Occipital lobe (tissue), 2 donors: Measurements from ENCODE around the gene PRG2. TPM values are rescaled to one million over a fixed set of nuclear protein-coding genes. Genes with fewer than 3 reads are reported as not detected.
"Not testable (repeated sequence)": the region's sequence is repeated elsewhere in the genome, so short reads cannot be mapped to it uniquely, and the experiment has no call there.

Experiments used
- DNase-seq: peaks from one replicate; lab custom pipeline; 2025; lab: John Stamatoyannopoulos, UW
- total RNA-seq: library from RNA; depleted of rRNA; stranded (reverse); fragments of >200 nt; gene quantifications from one replicate; pipeline ENCODE4 v1.2.3, GENCODE V29; 2014

PRG2 gene
- total RNA-seq, 1 donor from 2014 or later: not detected

DNA sequence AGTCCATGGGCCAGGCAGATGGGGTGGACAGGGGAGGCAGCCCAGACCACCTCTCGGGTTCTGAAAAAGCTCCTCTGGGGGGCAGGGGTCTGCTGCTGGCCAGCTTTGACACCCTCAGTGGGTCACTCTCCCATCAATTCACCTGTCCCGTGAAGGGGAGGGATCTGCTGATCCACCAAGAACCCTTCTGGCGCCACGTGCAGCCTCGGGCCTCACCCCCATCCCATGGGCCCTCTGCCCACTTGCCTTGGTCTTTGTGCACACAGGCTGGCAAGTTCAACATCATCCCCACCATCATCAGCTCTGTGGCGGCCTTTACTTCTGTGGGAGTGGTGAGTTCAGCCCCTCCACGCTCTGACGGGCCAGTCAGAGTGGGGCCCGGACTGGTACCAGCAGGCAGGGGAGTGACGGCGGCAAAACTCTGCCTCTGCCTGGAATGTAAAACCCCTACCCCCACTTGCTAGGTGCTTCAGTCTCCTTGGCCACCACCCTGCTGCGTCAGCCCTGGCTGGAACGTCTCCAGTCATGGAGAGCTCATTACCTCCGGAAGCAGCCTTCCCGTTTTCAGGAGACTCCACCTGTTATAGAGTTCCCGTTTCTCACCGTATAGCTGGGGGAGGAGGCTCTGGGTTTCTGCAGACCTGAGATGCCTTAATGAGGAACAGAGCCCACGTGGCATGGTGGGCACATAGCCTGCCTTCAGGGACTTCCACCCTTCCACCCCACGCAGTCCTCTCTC lies 22.2 kb downstream of the PRG2 start:
- no peak for DNase-seq

DNA sequence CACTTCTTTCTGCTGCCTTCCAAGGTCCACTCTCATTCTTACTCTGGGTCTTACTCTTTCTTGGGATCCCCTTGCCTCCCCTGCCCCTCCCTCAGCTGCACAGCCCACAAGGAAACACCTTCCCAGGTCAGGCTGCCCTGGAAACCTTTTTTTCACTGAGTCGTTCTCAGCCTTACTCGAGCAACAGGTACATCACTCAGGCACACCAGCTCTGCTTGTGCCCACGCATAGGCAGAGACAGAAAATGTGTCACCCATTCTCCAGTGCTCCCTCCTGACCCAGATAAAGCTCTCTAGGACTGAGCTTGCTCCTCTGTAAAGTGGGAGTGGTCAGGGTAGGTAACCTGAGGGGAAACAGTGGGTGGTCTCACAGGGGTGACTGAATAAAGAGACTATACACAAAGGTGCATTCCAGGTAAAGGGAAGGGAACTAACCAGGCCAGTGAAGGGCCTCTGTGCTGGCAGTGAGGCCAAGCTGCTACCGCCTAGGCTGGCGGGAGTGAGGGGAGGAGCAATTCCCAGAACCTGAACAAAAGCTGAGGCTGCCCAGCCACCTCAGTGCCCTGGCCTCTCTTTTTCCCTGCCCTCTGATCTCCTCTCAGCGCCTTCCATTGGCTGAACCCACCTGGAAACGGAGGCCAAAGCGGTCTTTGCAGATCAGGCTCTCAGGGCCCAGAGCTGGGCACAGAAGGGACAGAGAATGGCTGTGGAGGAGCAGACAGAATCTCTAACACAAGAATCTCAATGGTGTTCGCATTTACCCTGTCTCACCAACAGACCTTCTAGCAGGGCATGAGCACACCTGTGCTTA lies 25.4 kb downstream of the PRG2 start:
- peak; percentile 15 for DNase-seq

DNA sequence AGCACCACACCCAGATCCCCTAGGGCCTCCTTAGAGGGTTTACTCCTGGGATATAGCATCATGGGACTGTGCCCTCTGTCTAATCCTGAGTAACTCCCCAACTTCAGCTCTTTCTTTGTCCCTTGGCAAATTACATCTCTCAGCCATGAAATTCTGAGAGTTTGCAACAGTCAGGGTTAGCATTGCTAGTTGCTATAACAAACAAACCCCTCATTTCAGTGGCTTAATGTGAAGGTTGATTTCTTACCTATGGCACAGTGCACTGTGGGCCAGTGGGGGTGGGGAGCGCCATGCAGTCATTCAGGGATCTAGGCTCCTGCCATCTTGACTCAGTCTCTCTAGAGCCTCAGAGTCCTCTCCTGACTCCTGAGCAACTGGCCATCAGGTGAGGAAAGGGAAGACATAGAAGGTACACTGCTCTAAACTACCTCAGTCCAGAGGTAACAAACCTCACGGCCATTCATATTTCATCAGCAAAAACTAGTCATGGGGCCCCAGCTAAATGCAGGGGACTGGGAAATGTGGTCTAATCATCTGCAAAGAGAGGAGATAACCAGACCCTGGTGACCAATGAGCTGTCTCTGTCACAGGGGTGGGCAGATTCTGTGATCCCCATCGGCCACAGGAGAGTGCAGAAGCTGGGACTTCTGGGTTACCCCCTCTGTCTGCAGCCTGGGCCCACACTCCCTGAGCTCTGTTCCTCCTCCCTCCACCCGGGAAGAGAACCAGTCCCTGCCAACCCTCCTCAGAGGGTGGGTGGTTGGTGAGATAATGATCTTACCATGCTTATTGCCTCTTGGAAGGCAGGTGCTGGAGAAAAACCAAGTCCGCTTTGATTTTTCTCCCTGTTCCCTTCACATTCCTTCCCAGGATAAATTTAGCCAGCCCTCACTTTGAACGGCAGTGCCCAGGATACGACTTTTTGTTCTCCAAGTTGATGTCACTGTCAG lies 27.0 kb downstream of the PRG2 start:
- peak; percentile 46 for DNase-seq

DNA sequence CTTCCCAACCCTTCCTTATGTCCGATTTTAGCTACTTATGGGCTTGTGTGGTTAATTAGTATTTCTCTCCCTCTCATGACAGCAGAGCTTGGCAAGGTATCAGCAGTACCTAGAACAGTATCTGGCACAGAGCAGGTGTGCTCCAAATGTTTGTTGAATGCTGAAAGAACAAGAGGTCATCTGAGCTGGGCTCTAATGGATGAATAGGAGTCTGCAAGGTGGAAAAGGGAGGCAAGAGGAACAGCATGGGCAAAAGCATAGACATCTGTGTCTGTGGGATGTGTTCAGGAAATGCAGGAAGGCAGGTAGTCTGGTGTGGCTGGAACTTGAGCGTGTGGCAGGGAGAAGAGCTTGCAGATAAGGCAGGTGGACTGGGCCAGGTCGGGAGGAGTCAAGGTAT lies 28.5 kb downstream of the PRG2 start:
- no peak for DNase-seq

DNA sequence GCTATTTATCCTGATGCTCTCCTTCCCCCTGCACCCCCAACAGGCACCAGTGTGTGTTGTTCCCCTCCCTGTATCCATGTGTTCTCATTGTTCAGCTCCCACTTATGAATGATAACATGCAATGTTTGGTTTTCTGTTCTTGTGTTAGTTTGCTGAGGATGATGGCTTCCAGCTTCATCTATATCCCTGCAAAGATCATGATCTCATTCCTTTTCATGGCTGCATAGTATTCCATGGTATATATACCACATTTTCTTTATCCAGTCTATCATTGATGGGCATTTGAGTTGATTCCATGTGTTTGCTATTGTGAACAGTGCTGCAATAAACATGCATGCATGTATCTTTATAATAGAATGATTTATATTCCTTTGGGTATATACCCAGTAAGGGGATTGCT lies 29.0 kb downstream of the PRG2 start:
- not testable (repeated sequence) for DNase-seq

DNA sequence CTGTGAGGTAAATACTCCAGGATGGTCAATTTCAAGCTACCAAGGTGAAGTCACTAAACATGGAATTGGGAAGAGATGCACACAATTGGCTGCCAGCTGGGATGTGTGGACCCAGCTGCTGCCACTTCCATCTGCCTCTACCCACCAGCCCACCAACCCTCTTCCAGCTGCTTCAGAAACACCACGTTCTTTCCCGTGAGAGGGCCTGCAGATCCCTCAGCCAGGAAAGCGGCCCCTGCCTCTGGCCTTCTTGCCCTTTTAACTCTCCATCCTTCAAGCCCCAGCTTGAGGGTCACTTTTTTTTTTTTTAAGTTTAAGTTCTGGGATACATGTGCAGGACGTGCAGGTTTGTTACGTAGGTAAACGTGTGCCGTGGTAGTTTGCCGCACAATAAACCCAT lies 29.5 kb downstream of the PRG2 start:
- no peak for DNase-seq

DNA sequence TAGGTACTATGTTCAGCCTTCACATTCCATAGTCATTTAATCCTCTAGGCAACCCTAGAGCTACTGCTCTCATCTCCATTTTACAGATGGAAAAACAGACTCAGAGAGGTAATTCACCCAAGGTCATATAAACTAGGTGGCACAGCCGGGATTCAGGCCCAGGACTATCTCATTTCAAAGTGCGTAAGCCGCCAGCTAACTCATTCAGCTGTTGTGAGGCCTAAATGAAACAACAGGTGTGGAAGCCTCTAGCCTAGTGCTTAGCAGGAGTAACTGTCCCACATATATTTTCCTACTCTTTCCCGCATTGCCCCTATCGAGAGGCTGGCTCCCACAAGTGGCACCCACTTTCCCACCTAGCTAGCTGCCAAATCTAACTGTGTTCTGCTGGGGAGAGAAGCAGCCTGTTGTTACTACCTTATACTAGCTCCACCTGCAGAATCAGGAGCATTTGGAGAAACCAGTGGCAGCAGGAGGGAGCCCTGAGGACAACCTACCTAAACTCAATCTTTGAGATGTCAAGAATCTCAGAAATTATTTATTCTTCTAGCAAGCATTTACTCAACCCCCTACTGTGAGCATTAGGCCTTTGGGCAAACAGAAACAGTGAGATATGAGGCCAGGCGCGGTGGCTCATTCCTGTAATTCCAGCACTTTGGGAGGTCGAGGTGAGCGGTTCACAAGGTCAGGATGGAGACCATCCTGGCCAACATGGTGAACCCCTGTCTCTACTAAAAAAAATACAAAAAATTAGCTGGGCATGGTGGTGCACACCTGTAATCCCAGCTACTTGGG lies 30.4 kb downstream of the PRG2 start:
- no peak for DNase-seq

DNA sequence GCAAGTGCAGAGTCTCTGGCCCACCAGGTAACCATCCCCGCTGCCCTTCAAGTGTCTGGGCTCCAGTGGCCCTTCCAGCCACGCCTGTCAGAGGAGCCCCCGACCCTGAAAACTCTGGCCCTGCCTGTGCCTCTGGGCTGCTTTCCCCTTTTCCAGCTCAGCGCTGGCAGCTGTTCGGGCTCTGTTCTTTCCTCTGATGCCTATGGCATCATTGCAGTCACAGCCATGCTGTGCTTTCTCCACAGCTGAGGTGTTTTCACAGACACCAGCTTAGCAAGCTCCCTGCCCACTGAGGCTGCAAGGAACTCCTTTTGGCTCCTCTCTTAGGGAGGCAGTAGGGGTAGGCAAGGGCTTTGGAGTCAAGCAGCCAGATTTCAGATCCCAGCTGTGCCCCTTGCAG lies 31.1 kb downstream of the PRG2 start:
- DNase-seq: no peak

DNA sequence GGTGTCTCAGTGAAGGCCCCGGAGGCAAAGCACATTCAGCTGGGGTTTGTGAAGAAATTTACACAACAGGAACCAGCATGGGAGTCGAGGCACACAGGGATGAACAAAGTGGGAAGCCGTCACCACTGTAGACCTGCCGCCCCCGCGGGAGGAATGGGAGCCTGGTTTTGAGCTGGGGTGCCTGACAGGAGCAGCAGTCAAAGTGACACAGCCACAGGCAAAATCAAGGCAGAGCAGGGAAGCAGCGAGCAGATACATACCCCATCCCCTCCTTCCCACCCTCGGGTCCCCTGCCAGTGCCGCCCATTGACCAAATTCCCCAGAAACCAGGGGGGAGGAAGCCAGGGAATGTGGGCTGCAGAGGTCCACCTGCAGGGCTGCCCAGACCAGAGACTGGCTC lies 31.5 kb downstream of the PRG2 start:
- DNase-seq: no peak

DNA sequence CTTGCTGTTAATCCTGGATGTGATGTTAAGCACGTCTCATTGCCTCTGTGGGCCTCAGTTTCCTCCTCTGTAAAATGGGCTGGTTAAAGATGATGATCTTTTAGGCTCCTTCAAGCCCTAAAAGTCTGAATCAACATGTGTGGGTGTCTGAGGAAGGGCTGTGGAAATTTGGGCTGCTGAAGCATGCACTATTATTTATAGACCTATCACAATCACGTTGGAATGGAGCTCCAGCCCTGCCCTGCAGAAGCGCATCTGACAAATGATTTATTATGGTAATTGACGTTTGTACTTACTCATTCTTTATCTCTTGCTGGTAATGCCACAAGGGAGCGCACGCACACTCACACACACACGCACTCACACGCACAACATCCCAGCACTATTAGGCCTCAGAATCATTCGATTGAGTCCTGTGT lies 31.9 kb downstream of the PRG2 start:
- no peak for DNase-seq

DNA sequence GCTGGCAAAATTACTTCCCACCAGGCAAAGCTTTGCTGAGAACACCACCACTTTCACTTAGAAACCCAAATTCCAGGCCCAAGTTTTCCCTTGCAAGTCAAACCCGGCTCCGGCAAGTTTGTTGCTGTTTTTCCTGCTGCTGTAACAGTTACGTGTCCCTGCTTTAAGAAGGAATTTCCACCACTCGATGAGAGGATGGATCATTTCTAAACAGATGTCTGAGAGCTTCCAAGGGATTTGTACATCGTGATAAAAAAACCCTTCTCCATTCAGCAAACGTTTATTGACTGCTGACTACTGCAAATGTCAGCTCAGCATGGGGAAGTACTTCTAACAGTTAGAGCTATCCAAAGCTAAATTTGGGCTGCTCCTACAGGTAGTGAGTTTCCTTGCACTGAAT lies 32.6 kb downstream of the PRG2 start:
- DNase-seq: no peak

DNA sequence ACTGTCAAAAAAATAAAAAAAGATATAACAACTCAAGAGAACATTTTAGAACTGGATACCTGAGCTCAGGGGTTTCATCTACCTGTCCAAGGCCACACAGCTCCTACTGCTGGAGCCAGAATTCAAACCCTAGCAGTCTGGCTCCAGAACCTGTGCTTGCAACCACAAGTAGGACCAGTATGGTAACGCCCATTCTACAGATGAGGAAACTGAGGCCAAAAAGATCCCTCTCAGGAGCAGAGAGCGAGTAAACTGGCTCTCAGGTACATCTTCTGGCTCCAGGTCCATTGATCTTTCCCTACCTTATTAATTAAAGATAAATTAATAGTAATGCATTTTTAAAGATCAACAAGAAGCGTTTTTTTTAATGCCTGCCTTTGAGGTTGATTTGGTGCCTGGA lies 33.1 kb downstream of the PRG2 start:
- no peak for DNase-seq

DNA sequence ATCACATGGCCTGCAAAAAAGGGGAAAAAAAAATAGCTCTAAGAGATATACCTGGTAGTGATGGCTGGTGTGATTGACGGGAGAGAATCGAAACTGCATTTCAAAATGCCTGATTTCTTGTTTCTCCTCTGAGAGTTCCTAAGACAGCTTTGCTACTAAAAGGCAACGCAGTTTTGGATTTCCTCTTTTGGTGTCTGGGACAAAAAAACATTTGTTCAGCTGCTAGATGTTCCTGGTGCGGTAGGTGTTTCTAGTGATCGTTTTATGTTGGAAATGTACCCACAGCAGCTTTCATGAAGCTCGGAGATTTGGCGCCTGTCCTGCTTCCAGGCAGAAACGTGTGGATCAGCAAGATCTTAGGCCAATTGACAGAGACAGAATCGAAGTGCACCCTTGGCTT lies 34.2 kb downstream of the PRG2 start:
- peak; percentile 27 for DNase-seq

DNA sequence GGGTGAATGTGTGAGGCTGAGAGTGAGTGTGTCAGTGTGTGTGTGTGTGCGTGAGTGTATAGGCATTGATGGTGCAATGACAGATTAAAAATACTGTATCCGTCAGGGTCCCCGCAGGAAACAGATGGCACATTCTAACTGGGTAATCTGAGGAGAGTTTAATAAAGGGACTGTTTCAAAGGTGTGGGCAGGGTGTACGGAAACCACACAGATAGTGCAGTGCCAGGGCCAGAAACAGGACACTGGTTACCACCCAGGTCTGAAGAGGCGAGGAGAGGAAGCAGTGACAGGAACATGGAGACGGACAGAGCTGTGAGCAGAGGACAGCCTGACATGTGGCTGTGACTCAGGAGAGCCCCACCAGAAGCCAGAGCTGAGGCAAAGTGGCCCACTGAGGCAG lies 35.8 kb downstream of the PRG2 start:
- no peak for DNase-seq

DNA sequence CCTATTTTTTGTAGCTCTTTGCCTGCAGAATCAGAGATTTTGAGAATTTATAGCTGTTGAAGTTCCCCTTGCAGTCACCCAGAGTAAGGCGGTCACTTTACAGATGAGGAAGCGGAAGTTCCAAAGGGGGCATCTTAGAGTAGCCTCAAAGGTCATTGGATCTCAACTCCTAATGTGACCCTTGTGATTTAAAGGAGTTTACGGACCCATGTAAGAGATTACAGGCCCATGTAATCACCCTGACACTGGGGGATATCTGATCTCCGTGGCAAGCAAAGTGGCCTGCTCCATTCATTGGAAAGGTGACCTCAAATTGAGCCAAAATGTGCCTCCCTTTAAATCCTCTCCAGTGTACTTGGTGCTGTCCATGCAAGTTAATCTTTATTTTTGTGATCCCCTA lies 36.6 kb downstream of the PRG2 start:
- no peak for DNase-seq

DNA sequence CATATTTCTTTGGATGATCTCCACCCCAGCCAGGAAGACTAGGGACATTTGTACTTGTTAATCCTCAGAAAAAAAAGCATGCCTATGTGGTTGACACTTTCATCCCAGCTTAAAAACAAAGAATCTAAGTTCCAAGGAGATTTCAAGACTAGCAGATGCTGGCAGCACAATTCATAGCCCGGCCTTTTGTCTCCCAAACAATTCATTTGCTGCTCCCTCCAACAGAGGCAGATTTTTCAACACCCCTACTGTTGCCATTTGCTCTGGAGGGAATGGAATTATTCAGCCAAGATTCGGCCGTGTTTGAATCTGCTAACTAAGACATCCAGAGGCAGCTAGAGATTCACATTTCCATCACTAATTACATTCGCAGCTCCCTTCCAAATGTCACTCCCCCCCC lies 37.0 kb downstream of the PRG2 start:
- DNase-seq: no peak

DNA sequence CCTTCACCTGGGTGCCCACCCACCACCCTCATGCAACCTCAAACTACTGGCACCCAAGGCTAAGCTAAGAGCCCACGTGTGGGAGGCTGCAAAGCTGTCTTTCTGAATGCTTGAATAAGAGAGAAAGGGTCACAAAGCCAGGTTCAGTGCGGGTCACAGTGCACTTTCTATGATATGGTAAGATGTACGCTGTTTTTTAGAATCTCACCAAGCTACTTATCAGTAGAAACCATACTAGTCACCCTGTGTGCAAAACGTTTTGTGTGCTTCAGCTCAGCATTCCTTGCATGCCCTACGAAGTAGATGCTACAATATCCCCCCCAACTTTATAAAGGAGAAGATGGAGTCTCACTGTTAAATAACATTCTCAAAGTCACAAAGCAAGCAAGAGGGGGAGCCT lies 37.4 kb downstream of the PRG2 start:
- no peak for DNase-seq

DNA sequence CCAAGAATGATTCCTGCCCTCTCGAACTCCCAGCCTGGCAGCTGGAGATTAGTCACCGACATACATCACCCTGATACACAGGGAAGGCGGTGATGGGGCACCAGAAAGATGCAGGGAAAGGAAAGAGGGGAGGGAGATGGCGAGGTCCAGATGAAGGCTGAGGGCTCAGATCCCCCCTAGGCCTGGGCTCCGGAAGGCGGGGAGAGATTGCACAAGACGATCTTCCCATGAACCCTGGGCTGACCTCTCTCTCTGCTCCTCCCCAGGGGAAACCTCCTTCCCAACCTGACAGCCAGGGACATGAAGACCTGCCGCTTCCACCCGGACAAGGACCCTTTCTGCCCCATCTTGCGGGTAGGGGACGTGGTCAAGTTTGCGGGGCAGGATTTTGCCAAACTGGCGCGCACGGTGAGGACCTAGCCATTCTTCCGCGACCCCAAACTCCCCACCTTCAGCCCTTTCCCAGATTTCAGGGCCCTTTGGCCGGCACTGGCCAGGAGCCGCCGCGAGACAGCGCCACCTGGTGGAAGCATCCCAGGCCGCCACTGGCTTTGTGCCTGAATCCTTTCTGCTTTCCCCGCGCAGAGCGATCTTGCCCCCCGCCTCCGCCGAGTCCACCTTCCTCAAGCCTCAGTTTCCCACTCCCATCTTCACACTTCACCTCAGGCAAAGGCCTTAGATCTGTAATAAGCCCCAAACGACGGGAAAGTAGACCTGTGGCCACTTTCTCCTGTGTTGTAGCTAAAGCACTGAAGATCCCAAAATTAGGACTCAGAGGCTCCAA lies 40.8 kb downstream of the PRG2 start:
- DNase-seq: no peak

DNA sequence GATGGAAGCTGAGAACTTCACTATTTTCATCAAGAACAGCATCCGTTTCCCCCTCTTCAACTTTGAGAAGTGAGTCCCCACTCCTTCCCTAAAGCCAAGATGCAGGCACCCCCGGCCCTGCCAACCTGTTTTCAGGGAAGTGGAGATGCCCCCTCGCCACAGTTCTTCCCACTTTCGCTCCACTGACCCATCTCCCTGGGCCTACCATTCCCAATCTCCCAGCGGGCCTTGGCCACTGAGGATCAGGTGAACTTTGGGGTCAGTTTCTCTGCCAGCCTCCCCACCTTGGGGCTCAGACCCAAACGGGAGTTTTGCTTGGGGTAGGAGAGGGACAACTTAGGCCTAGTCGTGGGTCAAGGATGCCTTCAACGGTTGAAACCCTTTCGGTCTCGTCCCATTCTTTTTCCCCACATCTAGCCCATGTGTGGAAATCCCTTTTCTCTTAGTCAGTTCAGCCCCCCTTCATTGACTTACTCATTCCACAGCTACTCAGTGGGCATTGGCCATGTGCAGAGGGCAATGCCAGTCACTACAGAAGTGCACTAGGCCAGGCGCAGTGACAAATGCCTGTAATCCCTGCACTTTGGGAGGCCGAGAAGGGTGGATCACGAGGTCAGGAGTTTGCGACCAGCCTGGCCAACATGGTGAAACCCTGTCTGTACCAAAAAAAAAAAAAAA lies 41.7 kb downstream of the PRG2 start:
- no peak for DNase-seq

DNA sequence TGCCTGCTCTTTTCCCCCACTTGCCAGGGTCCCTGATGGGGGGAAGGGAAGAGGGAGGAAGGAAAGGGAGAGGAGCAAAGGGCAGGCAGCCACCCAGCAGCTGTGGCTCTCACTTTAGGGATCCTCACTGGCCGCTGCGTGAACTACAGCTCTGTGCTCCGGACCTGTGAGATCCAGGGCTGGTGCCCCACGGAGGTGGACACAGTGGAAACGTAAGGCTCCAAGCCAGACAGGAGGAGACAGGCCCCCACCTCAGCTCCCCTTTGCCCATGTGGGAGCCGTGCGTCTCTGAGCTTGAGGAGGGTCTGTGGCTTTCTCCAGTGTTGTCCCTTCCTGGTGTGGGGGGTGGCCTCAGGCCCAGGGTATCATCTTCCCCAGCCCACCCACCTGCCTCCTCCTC lies 42.4 kb downstream of the PRG2 start:
- DNase-seq: no peak
